GM12878 (cell line): Measurements from ENCODE around the gene EHBP1. TPM values are rescaled to one million over a fixed set of nuclear protein-coding genes. Genes with fewer than 3 reads are reported as not detected.

Source experiments
- ATAC-seq: fragments of 200-7000 bp; cut with Tn5 transposase; 3 replicates; pipeline ENCODE4 v1.9.1; 2020; ENCODE audit warnings: mild to moderate bottlenecking, moderate library complexity
- BruUV-seq: library from RNA; stranded (reverse); fragments of 400-500 nt; replicated peaks from 2 replicates; lab custom pipeline; 2021; lab: Mats Ljungman, UMichigan
- CTCF ChIA-PET: fragments of 300-600 bp; sonication (Branson Sonifier 250); formaldehyde crosslinking; extraction: SDS; loops from one replicate; lab custom pipeline; 2021; ENCODE audit warnings: inconsistent platforms; lab: Yijun Ruan, JAX
- POLR2A ChIA-PET: fragments of 350-600 bp; formaldehyde crosslinking; extraction: SDS; loops from one replicate; lab custom pipeline; 2021; ENCODE audit warnings: inconsistent platforms; lab: Charles Lee
- RAD21 ChIA-PET: fragments of 300-600 bp; sonication (Branson Sonifier 250); formaldehyde crosslinking; loops from one replicate; lab custom pipeline; 2023; ENCODE audit warnings: antibody characterized with exemption; ENCODE audit not compliant: unreplicated experiment; lab: Charles Lee
- SMC1A ChIA-PET: fragments of 300-600 bp; sonication (Branson Sonifier 250); formaldehyde crosslinking; loops from one replicate; lab custom pipeline; 2023; ENCODE audit not compliant: unreplicated experiment, uncharacterized antibody; lab: Charles Lee
- DNase-seq: peaks from one replicate; pipeline ENCODE4 v3.0.0-alpha.2; 2011; ENCODE audit warnings: low read depth, low spot score
- FAIRE-seq: peaks from 3 replicates; lab custom pipeline; 2011; peaks lifted over from hg19 to GRCh38; lab: Jason Lieb, UNC
- H2AFZ ChIP-seq: 2 replicates; pipeline ENCODE4 v1.6.0; 2011; ENCODE audit warnings: low read depth, low read length, control low read depth; ENCODE audit not compliant: control insufficient read depth
- H3K27ac ChIP-seq: 2 replicates; pipeline ENCODE4 v1.5.1; 2011; ENCODE audit warnings: control low read depth; ENCODE audit not compliant: control insufficient read depth, insufficient read depth
- H3K27me3 ChIP-seq, 2 experiments: replicated peaks in 1 of 2; 2 replicates each; pipeline versions ENCODE4 v1.6.0 to v1.6.1; 2011; ENCODE audit warnings: low read length in 1 of 2; ENCODE audit not compliant: control insufficient read depth in 2 of 2, insufficient read depth in 2 of 2
- H3K36me3 ChIP-seq, 2 experiments: 2 replicates each; pipeline ENCODE4 v1.5.1; 2011; ENCODE audit warnings: low read length in 1 of 2; ENCODE audit not compliant: control insufficient read depth in 2 of 2, insufficient read depth in 2 of 2
- H3K4me1 ChIP-seq: 2 replicates; pipeline ENCODE4 v1.6.1; 2011; ENCODE audit warnings: mild to moderate bottlenecking, low read length, moderate library complexity, mixed read lengths; ENCODE audit not compliant: control insufficient read depth, insufficient read depth
- H3K4me2 ChIP-seq: 2 replicates; pipeline ENCODE4 v1.6.0; 2011; ENCODE audit warnings: control low read depth; ENCODE audit not compliant: control insufficient read depth, insufficient read depth
- H3K4me3 ChIP-seq: fragments of 200-600 bp; sonication (generic); 2 replicates; pipeline ENCODE4 v1.5.1; 2016
- H3K79me2 ChIP-seq: 2 replicates; pipeline ENCODE4 v1.6.0; 2011; ENCODE audit warnings: low read length; ENCODE audit not compliant: control insufficient read depth, insufficient read depth
- H3K9ac ChIP-seq: 2 replicates; pipeline ENCODE4 v1.8.0; 2011; ENCODE audit warnings: low read length, control low read depth, mixed read lengths; ENCODE audit not compliant: control insufficient read depth, insufficient read depth
- H3K9me3 ChIP-seq: replicated peaks from 3 replicates; pipeline ENCODE4 v1.5.1; 2011; ENCODE audit warnings: mild to moderate bottlenecking, low read length; ENCODE audit not compliant: control insufficient read depth, insufficient read depth
- H4K20me1 ChIP-seq: 2 replicates; pipeline ENCODE4 v1.6.0; 2011; ENCODE audit not compliant: control insufficient read depth, insufficient read depth
- BCL11A ChIP-seq: IDR thresholded peaks from 2 replicates; pipeline ENCODE4 v1.6.1; 2011; ENCODE audit warnings: low read depth, low read length
- BMI1 ChIP-seq: fragments of 450-650 bp; IDR thresholded peaks from 2 replicates; pipeline ENCODE4 v1.6.1; 2016; ENCODE audit warnings: mild to moderate bottlenecking, moderate library complexity, borderline replicate concordance
- BRCA1 ChIP-seq: IDR thresholded peaks from 2 replicates; pipeline ENCODE4 v1.6.1; 2011; ENCODE audit warnings: low read depth, low read length, improper control_type of control experiment
- CHD2 ChIP-seq: IDR thresholded peaks from 2 replicates; pipeline ENCODE4 v1.6.1; 2011; ENCODE audit warnings: low read depth, low read length, improper control_type of control experiment, borderline replicate concordance
- CREM ChIP-seq: IDR thresholded peaks from 2 replicates; pipeline ENCODE4 v1.6.1; 2014; ENCODE audit warnings: antibody characterized with exemption, low read depth
- HDGF ChIP-seq: fragments of 450-650 bp; IDR thresholded peaks from 2 replicates; pipeline ENCODE4 v1.6.1; 2016; ENCODE audit warnings: antibody characterized with exemption
- MEF2A ChIP-seq: IDR thresholded peaks from 2 replicates; pipeline ENCODE4 v1.6.1; 2011; ENCODE audit warnings: low read depth, mild to moderate bottlenecking, low read length, moderate library complexity; ENCODE audit not compliant: insufficient read depth
- MXI1 ChIP-seq: fragments of 150-350 bp; IDR thresholded peaks from 2 replicates; pipeline ENCODE4 v1.6.1; 2011; ENCODE audit warnings: low read depth, mild to moderate bottlenecking, inconsistent platforms, low read length, improper control_type of control experiment
- MYB ChIP-seq: fragments of 150-350 bp; IDR thresholded peaks from 2 replicates; pipeline ENCODE4 v1.6.1; 2014; ENCODE audit warnings: mild to moderate bottlenecking, low read depth, low read length, borderline replicate concordance
- NRF1 ChIP-seq: conservative IDR thresholded peaks from 2 replicates; pipeline ENCODE4 v1.6.1; 2011; ENCODE audit warnings: mild to moderate bottlenecking, low read depth, low read length, improper control_type of control experiment
- POLR2A ChIP-seq: IDR thresholded peaks from 2 replicates; pipeline ENCODE4 v1.6.1; 2011; ENCODE audit warnings: low read depth, mild to moderate bottlenecking, low read length
- ZNF207 ChIP-seq: fragments of 450-650 bp; IDR thresholded peaks from 2 replicates; pipeline ENCODE4 v1.6.1; 2014; ENCODE audit warnings: antibody characterized with exemption, mild to moderate bottlenecking, borderline replicate concordance
- ZNF24 ChIP-seq: fragments of 450-650 bp; IDR thresholded peaks from 2 replicates; pipeline ENCODE4 v1.6.1; 2017; ENCODE audit warnings: antibody characterized with exemption, mild to moderate bottlenecking
- WGBS: methylation state at CpG from one replicate; pipeline ENCODE4 v1.1.6; 2016; ENCODE audit warnings: low lambda C conversion rate; ENCODE audit not compliant: insufficient replicate concordance, insufficient coverage; ENCODE audit errors: missing lambda C conversion rate; 5-methylcytosine and 5-hydroxymethylcytosine counted together
- in situ Hi-C: fragments of 300-500 bp; cut with MboI; formaldehyde crosslinking; loops from 9 replicates; pipeline ENCODE4 v1.14.3; 2018; ENCODE audit warnings: mixed read lengths
- intact Hi-C: fragments of 100-400 bp; cut with micrococcal nuclease; formaldehyde crosslinking; loops from one replicate; pipeline ENCODE4 v1.14.2; 2022; ENCODE audit not compliant: unreplicated experiment
- polyA plus RNA-seq, 11 experiments: library from polyadenylated mRNA; depleted of rRNA in 4 of 11; unstranded in 6 of 11; stranded (reverse) in 5 of 11; fragments of >200 nt; fragmentation: Nextera tagmentation in 4 of 11; fragmentation: Illumina TruSeq in 1 of 11; extraction: Ambion mirVana in 4 of 11; extraction: Trizol in 1 of 11; gene quantifications; 1 replicate in 1 of 11; 2 replicates in 10 of 11; pipeline versions ENCODE4 v1.2.1 to v1.2.3, GENCODE V29; 2011 to 2016; ENCODE audit warnings: inconsistent platforms in 2 of 11, missing spikeins in 2 of 11, low read depth in 1 of 11
- total RNA-seq, 4 experiments: library from RNA; depleted of rRNA in 3 of 4; stranded (reverse); fragments of >200 nt in 3 of 4; fragmentation: Illumina TruSeq in 1 of 4; extraction: Trizol in 1 of 4; gene quantifications; 2 replicates each; pipeline versions ENCODE4 v1.2.1 to v1.2.3, GENCODE V29; 2013 to 2021
- TF ChIP-seq, protein P1 (sequence below): fragments of 450-650 bp; formaldehyde crosslinking; IDR thresholded peaks from 2 replicates; pipeline ENCODE4 v1.5.0; 2022; ENCODE audit warnings: mild to moderate bottlenecking, missing genetic modification characterization
- TF ChIP-seq, protein P2 (sequence below): IDR thresholded peaks from 2 replicates; pipeline ENCODE4 v1.6.1; 2012; ENCODE audit warnings: low read length, inconsistent platforms

Gene EHBP1
- total and polyA plus RNA-seq, 10 of the 15 experiments (the other 5 are each of a cell fraction or from before 2014, with no cell fraction given) = 5.7 to 26.1 (median 13.6) TPM

DNA sequence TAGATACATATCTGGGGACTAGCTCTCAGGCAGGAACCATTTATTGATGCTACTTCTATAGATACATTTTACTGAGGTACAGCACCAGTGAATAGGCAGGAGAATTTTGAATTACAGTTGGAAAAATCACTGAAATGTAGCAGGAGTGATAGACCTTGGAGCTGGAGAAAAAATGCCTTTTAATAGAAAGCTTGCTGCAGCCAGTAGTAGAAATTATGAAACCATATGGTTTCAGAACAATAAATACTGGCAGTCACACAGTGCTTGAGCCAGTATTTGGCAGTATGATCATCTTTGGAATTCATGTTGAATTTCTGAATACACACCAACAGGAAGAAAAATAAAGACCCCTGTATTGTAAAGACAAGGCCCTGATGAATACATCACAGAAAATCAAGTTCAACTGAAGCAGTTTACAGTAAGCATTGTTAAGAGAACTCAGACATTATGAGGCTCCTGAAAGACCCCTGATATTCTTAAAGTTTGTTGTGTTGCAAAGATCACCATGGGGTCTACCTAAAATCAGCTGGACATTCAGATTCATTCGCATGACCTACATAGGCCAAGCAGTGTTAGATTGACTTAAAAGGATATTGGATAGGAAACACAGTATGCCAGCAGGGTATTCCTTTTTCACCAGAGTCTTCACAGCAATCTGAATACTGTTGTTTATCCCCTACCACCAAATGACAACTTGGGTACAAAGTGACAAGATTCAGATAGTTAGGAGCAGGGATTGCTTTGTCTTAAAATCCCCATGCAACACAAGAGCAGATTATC, 139.0 kb downstream of the EHBP1 start:
- in situ Hi-C loops = no loop called here
- ChIA-PET RAD21 (no interaction called here), CTCF (no interaction called here), POLR2A (no interaction called here), SMC1A (interaction anchor here (0.6 to 1.1 kb wide), 2 partner anchors 12 to 41 kb away, joined by 3 to 4 read pairs; no protein-coding TSS in a partner anchor)
- Histone ChIP-seq H3K27me3 (no peaks in the 10 kb centered on the region), H3K36me3 (no peaks in the 10 kb centered on the region), H3K27ac (no peak overlapping the region), H3K4me2 (no peak overlapping the region), H3K4me3 (no peak overlapping the region), H3K9ac (no peak overlapping the region), H3K4me1 (no peaks in the 10 kb centered on the region), H2AFZ (no peak overlapping the region), H4K20me1 (no peaks in the 10 kb centered on the region), H3K79me2 (no peaks in the 10 kb centered on the region), H3K9me3 (no peaks in the 10 kb centered on the region)
- no peak for DNase-seq
- no TSS peak for BruUV-seq
- 100% methylated on average over 1 of the region's 1 CpG for WGBS
- intact Hi-C loops = no loop called here
- ATAC-seq = no peak
- TF ChIP-seq BRCA1 (no peak), CHD2 (no peak), NRF1 (no peak), CREM (no peak), BCL11A (no peak), ZNF24 (no peak), BMI1 (no peak)
- no peak for FAIRE-seq

DNA sequence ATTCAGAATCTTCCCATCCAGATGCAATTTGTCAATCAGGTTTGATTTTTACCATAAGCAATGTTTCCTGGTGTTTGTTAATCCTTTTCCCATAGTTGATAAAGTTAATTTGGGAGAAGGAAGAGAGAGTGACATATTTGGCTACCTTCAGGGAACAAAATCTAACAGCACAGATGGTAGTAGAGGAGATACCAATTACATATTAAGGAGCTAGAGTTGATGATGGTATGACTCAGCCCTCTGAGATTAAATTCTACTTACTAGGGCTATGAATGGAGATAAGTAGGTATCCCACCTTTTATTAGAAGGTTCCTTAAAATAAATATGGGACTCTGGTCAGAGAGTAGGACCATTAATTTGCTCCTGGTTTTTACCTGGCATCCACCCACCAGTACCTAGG, 139.7 kb downstream of the EHBP1 start:
- no TSS peak for BruUV-seq
- Histone ChIP-seq H3K9me3 (no peaks in the 10 kb centered on the region), H3K79me2 (no peaks in the 10 kb centered on the region), H3K4me2 (no peak overlapping the region), H4K20me1 (no peaks in the 10 kb centered on the region), H3K36me3 (no peaks in the 10 kb centered on the region), H2AFZ (no peak overlapping the region), H3K9ac (no peak overlapping the region), H3K27ac (no peak overlapping the region), H3K4me1 (no peaks in the 10 kb centered on the region), H3K4me3 (no peak overlapping the region), H3K27me3 (no peaks in the 10 kb centered on the region)
- ChIA-PET CTCF (interaction anchor here (0.5 kb wide), 1 partner anchor 1902 kb away, joined by 3 read pairs; no protein-coding TSS in a partner anchor), RAD21 (no interaction called here), POLR2A (no interaction called here), SMC1A (interaction anchor here (0.9 to 1.1 kb wide), 2 partner anchors 40 to 409 kb away, joined by 3 to 4 read pairs; no protein-coding TSS in a partner anchor)
- DNase-seq = no peak
- in situ Hi-C loops = no loop called here
- no peak for ATAC-seq
- intact Hi-C loops = no loop called here
- FAIRE-seq = no peak
- TF ChIP-seq ZNF207 (no peak), MYB (no peak), MEF2A (no peak), POLR2A (no peak), HDGF (no peak), MXI1 (no peak)
- TF ChIP-seq, protein P1, sequence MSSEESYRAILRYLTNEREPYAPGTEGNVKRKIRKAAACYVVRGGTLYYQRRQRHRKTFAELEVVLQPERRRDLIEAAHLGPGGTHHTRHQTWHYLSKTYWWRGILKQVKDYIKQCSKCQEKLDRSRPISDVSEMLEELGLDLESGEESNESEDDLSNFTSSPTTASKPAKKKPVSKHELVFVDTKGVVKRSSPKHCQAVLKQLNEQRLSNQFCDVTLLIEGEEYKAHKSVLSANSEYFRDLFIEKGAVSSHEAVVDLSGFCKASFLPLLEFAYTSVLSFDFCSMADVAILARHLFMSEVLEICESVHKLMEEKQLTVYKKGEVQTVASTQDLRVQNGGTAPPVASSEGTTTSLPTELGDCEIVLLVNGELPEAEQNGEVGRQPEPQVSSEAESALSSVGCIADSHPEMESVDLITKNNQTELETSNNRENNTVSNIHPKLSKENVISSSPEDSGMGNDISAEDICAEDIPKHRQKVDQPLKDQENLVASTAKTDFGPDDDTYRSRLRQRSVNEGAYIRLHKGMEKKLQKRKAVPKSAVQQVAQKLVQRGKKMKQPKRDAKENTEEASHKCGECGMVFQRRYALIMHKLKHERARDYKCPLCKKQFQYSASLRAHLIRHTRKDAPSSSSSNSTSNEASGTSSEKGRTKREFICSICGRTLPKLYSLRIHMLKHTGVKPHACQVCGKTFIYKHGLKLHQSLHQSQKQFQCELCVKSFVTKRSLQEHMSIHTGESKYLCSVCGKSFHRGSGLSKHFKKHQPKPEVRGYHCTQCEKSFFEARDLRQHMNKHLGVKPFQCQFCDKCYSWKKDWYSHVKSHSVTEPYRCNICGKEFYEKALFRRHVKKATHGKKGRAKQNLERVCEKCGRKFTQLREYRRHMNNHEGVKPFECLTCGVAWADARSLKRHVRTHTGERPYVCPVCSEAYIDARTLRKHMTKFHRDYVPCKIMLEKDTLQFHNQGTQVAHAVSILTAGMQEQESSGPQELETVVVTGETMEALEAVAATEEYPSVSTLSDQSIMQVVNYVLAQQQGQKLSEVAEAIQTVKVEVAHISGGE (CRISPR knock-in tag) = no peak
- TF ChIP-seq, protein P2, sequence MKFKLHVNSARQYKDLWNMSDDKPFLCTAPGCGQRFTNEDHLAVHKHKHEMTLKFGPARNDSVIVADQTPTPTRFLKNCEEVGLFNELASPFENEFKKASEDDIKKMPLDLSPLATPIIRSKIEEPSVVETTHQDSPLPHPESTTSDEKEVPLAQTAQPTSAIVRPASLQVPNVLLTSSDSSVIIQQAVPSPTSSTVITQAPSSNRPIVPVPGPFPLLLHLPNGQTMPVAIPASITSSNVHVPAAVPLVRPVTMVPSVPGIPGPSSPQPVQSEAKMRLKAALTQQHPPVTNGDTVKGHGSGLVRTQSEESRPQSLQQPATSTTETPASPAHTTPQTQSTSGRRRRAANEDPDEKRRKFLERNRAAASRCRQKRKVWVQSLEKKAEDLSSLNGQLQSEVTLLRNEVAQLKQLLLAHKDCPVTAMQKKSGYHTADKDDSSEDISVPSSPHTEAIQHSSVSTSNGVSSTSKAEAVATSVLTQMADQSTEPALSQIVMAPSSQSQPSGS = no peak
